ENCODE results near the gene SORCS2. TPM values are rescaled to one million over a fixed set of nuclear protein-coding genes. Genes with fewer than 3 reads are reported as not detected.

The SORCS2 gene
- total and polyA plus RNA-seq, 4 donors: 2.2 to 7.7 (median 2.5) TPM

- peaks cover 0 to 15% (median 0%) of the 10 kb centered on the region in 5 donors for H3K4me1 ChIP-seq (ENCODE audit: control insufficient read depth in 5 of 5, insufficient read depth in 5 of 5, low read length in 5 of 5)
- 80 to 87% methylated on average over 15 of the region's 15 CpGs for WGBS, 2 donors
- peaks cover 0 to 2% (median 0%) of the 10 kb centered on the region in 4 donors for H3K9me3 ChIP-seq (ENCODE audit: control insufficient read depth in 4 of 4, insufficient read depth in 3 of 4, low read length in 3 of 4)
- no peaks in the 10 kb centered on the region for H3K27me3 ChIP-seq (ENCODE audit: control insufficient read depth in 3 of 3, insufficient read depth in 3 of 3, low read length in 2 of 3)
- H3K36me3 ChIP-seq (ENCODE audit: control insufficient read depth in 4 of 4, insufficient read depth in 4 of 4, low read length in 4 of 4): no peaks in the 10 kb centered on the region
- H3K9ac ChIP-seq (ENCODE audit: insufficient read depth in 1 of 2, low read length in 2 of 2): no peak overlapping the region
- no peak overlapping the region for H3K4me3 ChIP-seq
- no peak for DNase-seq
- H3K27ac ChIP-seq (ENCODE audit: low read depth in 1 of 2, low read length in 1 of 2): no peak overlapping the region
- no peak for ATAC-seq (ENCODE audit: insufficient read depth, low FRiP score)
- TF ChIP-seq CTCF (IDR thresholded peaks at IDR 0.05; ENCODE audit: control extremely low read depth, extremely low read depth): no peak
Measured at GRCh38 chr4:7289589-7289988, 97.3 kb downstream of the SORCS2 start.

GRCh38 chr4:7291372-7292114 lies 99.2 kb downstream of the SORCS2 start:
- Histone ChIP-seq H3K27ac (ENCODE audit: low read depth in 1 of 2, low read length in 1 of 2) (no peak overlapping the region), H3K4me1 (ENCODE audit: control insufficient read depth in 5 of 5, insufficient read depth in 5 of 5, low read length in 5 of 5) (peaks cover 0 to 5% (median 0%) of the 10 kb centered on the region in 5 donors), H3K4me3 (no peak overlapping the region), H3K9me3 (ENCODE audit: control insufficient read depth in 4 of 4, insufficient read depth in 3 of 4, low read length in 3 of 4) (peaks cover 0 to 2% (median 0%) of the 10 kb centered on the region in 4 donors), H3K27me3 (ENCODE audit: control insufficient read depth in 3 of 3, insufficient read depth in 3 of 3, low read length in 2 of 3) (no peaks in the 10 kb centered on the region), H3K9ac (ENCODE audit: insufficient read depth in 1 of 2, low read length in 2 of 2) (no peak overlapping the region), H3K36me3 (ENCODE audit: control insufficient read depth in 4 of 4, insufficient read depth in 4 of 4, low read length in 4 of 4) (no peaks in the 10 kb centered on the region)
- no peak for TF ChIP-seq CTCF (IDR thresholded peaks at IDR 0.05; ENCODE audit: control extremely low read depth, extremely low read depth)
- DNase-seq (peak; percentile 42 to 57 (median 53)), ATAC-seq (ENCODE audit: insufficient read depth, low FRiP score) (no peak)
- WGBS, 2 donors: 71 to 73% methylated on average over 19 of the region's 19 CpGs

- Histone ChIP-seq H3K9me3 (ENCODE audit: control insufficient read depth in 4 of 4, insufficient read depth in 3 of 4, low read length in 3 of 4) (peaks cover 0 to 2% (median 0%) of the 10 kb centered on the region in 4 donors), H3K9ac (ENCODE audit: insufficient read depth in 1 of 2, low read length in 2 of 2) (no peak overlapping the region), H3K36me3 (ENCODE audit: control insufficient read depth in 4 of 4, insufficient read depth in 4 of 4, low read length in 4 of 4) (no peaks in the 10 kb centered on the region), H3K4me3 (no peak overlapping the region), H3K27ac (ENCODE audit: low read depth in 1 of 2, low read length in 1 of 2) (no peak overlapping the region), H3K4me1 (ENCODE audit: control insufficient read depth in 5 of 5, insufficient read depth in 5 of 5, low read length in 5 of 5) (peaks cover 0 to 7% (median 0%) of the 10 kb centered on the region in 5 donors), H3K27me3 (ENCODE audit: control insufficient read depth in 3 of 3, insufficient read depth in 3 of 3, low read length in 2 of 3) (no peaks in the 10 kb centered on the region)
- ATAC-seq (ENCODE audit: insufficient read depth, low FRiP score) (no peak), DNase-seq (no peak)
- WGBS, 2 donors: 93 to 96% methylated on average over 11 of the region's 11 CpGs
- TF ChIP-seq CTCF (IDR thresholded peaks at IDR 0.05; ENCODE audit: control extremely low read depth, extremely low read depth): no peak
Measured at GRCh38 chr4:7293703-7294102, 101.4 kb downstream of the SORCS2 start.
